H9 (cell line): ENCODE measurements around the gene RABGAP1L. TPM values are rescaled to one million over a fixed set of nuclear protein-coding genes. Genes with fewer than 3 reads are reported as not detected.

Experiments
- DNase-seq: peaks from one replicate; pipeline ENCODE4 v3.0.0-alpha.2; 2017
- H2AFZ ChIP-seq: one replicate; pipeline ENCODE4 v1.6.1; 2013; ENCODE audit warnings: mild to moderate bottlenecking, low read length, control low read depth, moderate library complexity
- H2AK5ac ChIP-seq: 2 replicates; pipeline ENCODE4 v1.6.1; 2013; ENCODE audit warnings: low read length, control low read depth, mixed read lengths; ENCODE audit not compliant: insufficient read length
- H2BK120ac ChIP-seq: one replicate; pipeline ENCODE4 v1.6.1; 2013; ENCODE audit warnings: low read depth, mild to moderate bottlenecking, low read length, control low read depth, inconsistent platforms; ENCODE audit not compliant: poor library complexity, severe bottlenecking
- H2BK12ac ChIP-seq: 2 replicates; pipeline ENCODE4 v1.6.1; 2013; ENCODE audit warnings: low read length, control low read depth, mixed read lengths, low read depth; ENCODE audit not compliant: insufficient read length
- H2BK15ac ChIP-seq: 2 replicates; pipeline ENCODE4 v1.6.1; 2013; ENCODE audit warnings: low read depth, low read length, control low read depth
- H2BK20ac ChIP-seq: one replicate; pipeline ENCODE4 v1.6.1; 2013; ENCODE audit warnings: low read depth, mild to moderate bottlenecking, low read length, control low read depth, inconsistent platforms; ENCODE audit not compliant: poor library complexity, severe bottlenecking
- H2BK5ac ChIP-seq: 2 replicates; pipeline ENCODE4 v1.6.1; 2013; ENCODE audit warnings: low read length, control low read depth, mixed read lengths; ENCODE audit not compliant: insufficient read length
- H3K14ac ChIP-seq: 2 replicates; pipeline ENCODE4 v1.6.1; 2013; ENCODE audit warnings: low read length, control low read depth; ENCODE audit not compliant: insufficient read depth
- H3K18ac ChIP-seq: 2 replicates; pipeline ENCODE4 v1.6.1; 2013; ENCODE audit warnings: low read depth, mild to moderate bottlenecking, mixed read lengths, low read length, control low read depth; ENCODE audit not compliant: insufficient read length
- H3K23ac ChIP-seq: 2 replicates; pipeline ENCODE4 v1.6.1; 2013; ENCODE audit warnings: low read length, control low read depth, mixed read lengths, low read depth; ENCODE audit not compliant: insufficient read length
- H3K23me2 ChIP-seq: 2 replicates; pipeline ENCODE4 v1.6.1; 2013; ENCODE audit warnings: low read depth, mild to moderate bottlenecking, mixed read lengths, low read length, control low read depth; ENCODE audit not compliant: insufficient read length, poor library complexity, severe bottlenecking
- H3K27ac ChIP-seq: 2 replicates; pipeline ENCODE4 v1.5.1; 2013; ENCODE audit warnings: low read length, control low read depth, mixed read lengths, low read depth; ENCODE audit not compliant: insufficient read length
- H3K27me3 ChIP-seq: 2 replicates; pipeline ENCODE4 v1.6.1; 2013; ENCODE audit warnings: low read length, control low read depth, inconsistent platforms; ENCODE audit not compliant: insufficient read depth
- H3K4ac ChIP-seq: 2 replicates; pipeline ENCODE4 v1.6.1; 2013; ENCODE audit warnings: low read depth, mild to moderate bottlenecking, control low read depth, inconsistent platforms, low read length, moderate library complexity
- H3K4me1 ChIP-seq: 2 replicates; pipeline ENCODE4 v1.6.1; 2013; ENCODE audit warnings: low read length, control low read depth, inconsistent platforms; ENCODE audit not compliant: insufficient read depth
- H3K4me2 ChIP-seq: 2 replicates; pipeline ENCODE4 v1.6.1; 2013; ENCODE audit warnings: low read length, control low read depth, mixed read lengths; ENCODE audit not compliant: insufficient read length, insufficient read depth
- H3K56ac ChIP-seq: 2 replicates; pipeline ENCODE4 v1.6.1; 2013; ENCODE audit warnings: low read depth, mild to moderate bottlenecking, mixed read lengths, low read length, control low read depth; ENCODE audit not compliant: insufficient read length
- H3K79me1 ChIP-seq: 2 replicates; pipeline ENCODE4 v1.6.1; 2013; ENCODE audit warnings: low read depth, mild to moderate bottlenecking, moderate library complexity, low read length, control low read depth, inconsistent platforms; ENCODE audit not compliant: insufficient read depth, poor library complexity, severe bottlenecking
- H3K79me2 ChIP-seq: 2 replicates; pipeline ENCODE4 v1.6.1; 2013; ENCODE audit warnings: low read length, control low read depth, inconsistent platforms; ENCODE audit not compliant: insufficient read depth
- H3K9ac ChIP-seq: 2 replicates; pipeline ENCODE4 v1.6.1; 2013; ENCODE audit warnings: low read length, control low read depth, mixed read lengths; ENCODE audit not compliant: insufficient read length; ENCODE audit errors: extremely low read depth
- H3K9me3 ChIP-seq: one replicate; pipeline ENCODE4 v1.6.1; 2013; ENCODE audit warnings: low read depth, low read length, inconsistent platforms; ENCODE audit not compliant: control insufficient read depth
- H3T11ph ChIP-seq: one replicate; pipeline ENCODE4 v1.6.1; 2013; ENCODE audit warnings: mild to moderate bottlenecking, low read length, control low read depth, inconsistent platforms
- H4K20me1 ChIP-seq: one replicate; pipeline ENCODE4 v1.6.1; 2013; ENCODE audit not compliant: control insufficient read depth, insufficient read length, insufficient read depth
- H4K5ac ChIP-seq: 2 replicates; pipeline ENCODE4 v1.6.1; 2013; ENCODE audit warnings: low read depth, mild to moderate bottlenecking, mixed read lengths, low read length, control low read depth; ENCODE audit not compliant: insufficient read length
- H4K8ac ChIP-seq: replicated peaks from 2 replicates; pipeline ENCODE4 v1.6.1; 2013; ENCODE audit warnings: low read length, control low read depth, mixed read lengths, low read depth; ENCODE audit not compliant: insufficient read length
- H4K91ac ChIP-seq: 2 replicates; pipeline ENCODE4 v1.6.1; 2013; ENCODE audit warnings: low read depth, mild to moderate bottlenecking, moderate library complexity, mixed read lengths, low read length, control low read depth; ENCODE audit not compliant: insufficient read length
- H3K27ac Mint-ChIP-seq, 3 experiments: 2 replicates in 2 of 3; 3 replicates in 1 of 3; pipeline ENCODE4 v1.8.0; 2020 to 2021; ENCODE audit warnings: mixed read lengths in 3 of 3, mild to moderate bottlenecking in 1 of 3, moderate library complexity in 1 of 3
- H3K27me3 Mint-ChIP-seq: 2 replicates; pipeline ENCODE4 v1.8.0; 2021; ENCODE audit warnings: low read depth, mild to moderate bottlenecking, moderate library complexity, mixed read lengths
- H3K36me3 Mint-ChIP-seq, 3 experiments: 2 replicates in 2 of 3; 3 replicates in 1 of 3; pipeline ENCODE4 v1.8.0; 2020 to 2021; ENCODE audit warnings: low read depth in 3 of 3, mixed read lengths in 3 of 3; ENCODE audit not compliant: insufficient read depth in 1 of 3
- H3K4me1 Mint-ChIP-seq, 2 experiments: 2 replicates each; pipeline ENCODE4 v1.8.0; 2020; ENCODE audit warnings: mixed read lengths in 2 of 2
- H3K4me3 Mint-ChIP-seq, 2 experiments: 2 replicates in 1 of 2; 3 replicates in 1 of 2; pipeline ENCODE4 v1.8.0; 2020 to 2021; ENCODE audit warnings: mild to moderate bottlenecking in 2 of 2, mixed read lengths in 2 of 2, moderate library complexity in 1 of 2
- H3K9me3 Mint-ChIP-seq, 2 experiments: 2 replicates in 1 of 2; 3 replicates in 1 of 2; pipeline ENCODE4 v1.8.0; 2020; ENCODE audit warnings: mild to moderate bottlenecking in 2 of 2, mixed read lengths in 2 of 2, moderate library complexity in 1 of 2
- CTCF ChIP-seq: fragments of 200-600 bp; sonication (generic); conservative IDR thresholded peaks from 3 replicates; pipeline ENCODE4 v1.8.0; 2021; ENCODE audit warnings: antibody characterized with exemption, mild to moderate bottlenecking
- WGBS: extraction: QIAGEN DNeasy Blood & Tissue Kit; methylation state at CpG from one replicate; pipeline ENCODE4 v1.1.7; 2013; ENCODE audit warnings: missing lambda C conversion rate, low lambda C conversion rate, mixed read lengths; ENCODE audit not compliant: insufficient read length; ENCODE audit errors: extremely low coverage; 5-methylcytosine and 5-hydroxymethylcytosine counted together
- total RNA-seq: library from RNA; stranded (reverse); gene quantifications from 2 replicates; pipeline ENCODE4 v1.2.1, GENCODE V29; 2021

RABGAP1L gene
- total RNA-seq, 1 experiment from 2014 or later, result 147 TPM

GRCh38 chr1:174136714-174137113 is 22.6 kb upstream of the RABGAP1L start:
- H3T11ph ChIP-seq, result no peak overlapping the region
- TF ChIP-seq CTCF, result no peak
- no peak overlapping the region for H3K27ac ChIP-seq
- H3K56ac ChIP-seq, result no peak overlapping the region
- H2BK120ac ChIP-seq, result no peak overlapping the region
- Mint-ChIP-seq H3K4me3 (no peak overlapping the region), H3K36me3 (no peaks in the 10 kb centered on the region), H3K27ac (no peak overlapping the region), H3K27me3 (no peaks in the 10 kb centered on the region), H3K9me3 (no peaks in the 10 kb centered on the region; a peak in 1 of 5 replicates), H3K4me1 (peaks cover 2 to 3% of the 10 kb centered on the region in 2 experiments)
- no peak overlapping the region for H3K18ac ChIP-seq
- H3K79me2 ChIP-seq, result no peaks in the 10 kb centered on the region
- no peaks in the 10 kb centered on the region for H3K9me3 ChIP-seq
- no peak overlapping the region for H2AFZ ChIP-seq
- H3K14ac ChIP-seq, result no peak overlapping the region
- H2AK5ac ChIP-seq, result no peak overlapping the region
- no CpG with 5 or more reads among the region's 1 CpG for WGBS
- no peaks in the 10 kb centered on the region for H3K79me1 ChIP-seq
- H3K9ac ChIP-seq, result no peak overlapping the region
- no peaks in the 10 kb centered on the region for H3K23me2 ChIP-seq
- no peak overlapping the region for H4K91ac ChIP-seq
- H2BK12ac ChIP-seq, result no peak overlapping the region
- H3K23ac ChIP-seq, result no peak overlapping the region
- no peak overlapping the region for H2BK15ac ChIP-seq
- no peak overlapping the region for H4K5ac ChIP-seq
- no peak overlapping the region for H4K8ac ChIP-seq
- H4K20me1 ChIP-seq, result no peaks in the 10 kb centered on the region
- no peaks in the 10 kb centered on the region for H3K4me1 ChIP-seq
- no peak overlapping the region for H3K4me2 ChIP-seq
- no peak overlapping the region for H2BK20ac ChIP-seq
- no peaks in the 10 kb centered on the region for H3K27me3 ChIP-seq
- no peak overlapping the region for H2BK5ac ChIP-seq
- H3K4ac ChIP-seq, result no peak overlapping the region
- no peak for DNase-seq
